Left hindlimb (tissue), 1 donor: ENCODE results near the gene ARNT2.

Experiments used
- DNase-seq: peaks from one replicate; pipeline ENCODE4 v3.0.0-alpha.2; 2018

The ARNT2 gene

GRCh38 chr15:80559320-80559693, 155.1 kb downstream of the ARNT2 start:
- no peak for DNase-seq

- DNase-seq = no peak
Measured at GRCh38 chr15:80559761-80560160, 155.6 kb downstream of the ARNT2 start.

GRCh38 chr15:80560601-80561400, 156.6 kb downstream of the ARNT2 start:
- DNase-seq = no peak

- no peak for DNase-seq
Measured at GRCh38 chr15:80561500-80561899, 157.3 kb downstream of the ARNT2 start.

- no peak for DNase-seq
Measured at GRCh38 chr15:80562033-80562432, 157.9 kb downstream of the ARNT2 start.

- no peak for DNase-seq
Measured at GRCh38 chr15:80562846-80563245, 158.7 kb downstream of the ARNT2 start.

- DNase-seq = no peak
Measured at GRCh38 chr15:80563372-80563997, 159.3 kb downstream of the ARNT2 start.

GRCh38 chr15:80564056-80564455, 159.9 kb downstream of the ARNT2 start:
- no peak for DNase-seq

GRCh38 chr15:80565398-80565797, 161.2 kb downstream of the ARNT2 start:
- no peak for DNase-seq

- DNase-seq = no peak
Measured at GRCh38 chr15:80565988-80566387, 161.8 kb downstream of the ARNT2 start.

GRCh38 chr15:80567721-80568157, 163.6 kb downstream of the ARNT2 start:
- peak; percentile 66 for DNase-seq

GRCh38 chr15:80568298-80568697, 164.1 kb downstream of the ARNT2 start:
- DNase-seq = no peak

- DNase-seq = no peak
Measured at GRCh38 chr15:80568876-80569605, 164.9 kb downstream of the ARNT2 start.

GRCh38 chr15:80569656-80570055, 165.5 kb downstream of the ARNT2 start:
- DNase-seq = no peak

GRCh38 chr15:80570553-80570952, 166.4 kb downstream of the ARNT2 start:
- no peak for DNase-seq

GRCh38 chr15:80572337-80572736, 168.2 kb downstream of the ARNT2 start:
- DNase-seq = no peak

GRCh38 chr15:80573606-80574005, 169.4 kb downstream of the ARNT2 start:
- no peak for DNase-seq

GRCh38 chr15:80574590-80574989, 170.4 kb downstream of the ARNT2 start:
- DNase-seq = no peak

- DNase-seq = no peak
Measured at GRCh38 chr15:80576519-80577090, 172.4 kb downstream of the ARNT2 start.

- no peak for DNase-seq
Measured at GRCh38 chr15:80577552-80578205, 173.5 kb downstream of the ARNT2 start.

- no peak for DNase-seq
Measured at GRCh38 chr15:80578206-80578595, 174.0 kb downstream of the ARNT2 start.

GRCh38 chr15:80578871-80579270, 174.7 kb downstream of the ARNT2 start:
- DNase-seq = no peak

- no peak for DNase-seq
Measured at GRCh38 chr15:80579611-80580010, 175.4 kb downstream of the ARNT2 start.
